C1 segment of cervical spinal cord (tissue), 14 donors: Measurements from ENCODE around the gene HMG20B.
A peak's percentile ranks its signal among the peaks of the same experiment; 100 is the strongest.

Source experiments
- DNase-seq, 14 donors: peaks; one replicate each; lab custom pipeline; 2025; lab: John Stamatoyannopoulos, UW

HMG20B gene

GRCh38 chr19:3620817-3621547 is 48.2 kb downstream of the HMG20B start:
- no peak for DNase-seq

- no peak for DNase-seq
Measured at GRCh38 chr19:3621689-3622088, 48.9 kb downstream of the HMG20B start.

- DNase-seq = no peak
Measured at GRCh38 chr19:3622224-3622623, 49.5 kb downstream of the HMG20B start.

DNA sequence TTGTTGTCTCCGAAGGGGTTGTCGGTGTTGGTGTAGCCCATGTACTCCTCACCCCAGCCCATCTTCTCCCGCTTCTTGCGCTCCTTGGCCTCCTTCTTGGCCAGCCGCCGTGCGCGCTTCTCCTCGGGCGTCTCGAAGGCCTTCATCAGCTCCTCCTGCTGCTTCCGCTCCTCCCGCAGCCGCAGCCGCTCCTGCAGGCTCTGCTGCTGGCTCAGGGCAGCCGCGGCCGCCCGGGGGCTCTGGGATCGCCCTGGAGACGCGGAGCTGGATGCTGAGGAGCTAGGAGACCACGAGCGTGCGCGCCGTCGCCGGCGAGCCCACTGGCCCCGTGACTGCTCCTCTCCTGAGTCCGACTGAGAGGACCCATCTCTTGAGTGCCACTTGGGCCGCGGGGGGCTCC is 51.0 kb downstream of the HMG20B start:
- no peak for DNase-seq

DNA sequence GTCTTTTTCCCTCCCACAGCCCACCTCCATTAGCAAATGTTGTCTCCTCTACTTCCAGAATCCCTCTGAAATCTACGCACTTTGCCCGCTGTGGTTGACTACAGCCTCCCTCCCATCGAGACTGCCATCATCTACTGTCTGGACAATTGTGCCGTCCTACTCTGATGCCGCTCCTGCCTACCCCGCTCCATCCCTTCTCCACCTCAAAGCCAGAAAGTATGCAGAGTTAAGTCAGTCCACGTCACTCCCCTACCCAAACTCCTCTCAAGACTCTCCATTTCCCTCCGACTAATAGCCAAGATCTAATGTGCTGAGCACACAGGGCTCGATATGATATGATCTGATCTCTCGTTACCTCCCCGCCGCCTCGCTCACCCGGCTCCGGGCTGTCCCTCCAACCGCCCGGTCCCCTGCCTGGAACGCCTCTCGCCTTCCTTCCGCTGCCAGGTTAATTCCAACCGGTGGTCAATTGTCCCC is 53.3 kb downstream of the HMG20B start:
- DNase-seq = no peak

- peak; percentile 75 to 99 (median 96) for DNase-seq
Measured at GRCh38 chr19:3626473-3627350, 54.0 kb downstream of the HMG20B start, which contains the start of gene CACTIN. CACTIN (minus strand) TSS chr19:3626790; CDS start chr19:3626762, 28 bp downstream.

- DNase-seq = no peak
Measured at GRCh38 chr19:3627351-3627723, 54.6 kb downstream of the HMG20B start.
